Calu3 (cell line): ENCODE data around the gene TMEM229A. TPM values are rescaled to one million over a fixed set of nuclear protein-coding genes. Genes with fewer than 3 reads are reported as not detected.

ENCODE experiments used
- BruUV-seq: library from RNA; stranded (reverse); fragments of 400-500 nt; replicated peaks from 2 replicates; lab custom pipeline; 2021; lab: Mats Ljungman, UMichigan
- CTCF ChIA-PET: fragments of 300-600 bp; sonication (Branson Sonifier 250); formaldehyde crosslinking; loops from one replicate; lab custom pipeline; 2022; ENCODE audit warnings: antibody characterized with exemption; lab: Charles Lee
- DNase-seq: peaks from one replicate; pipeline ENCODE4 v3.0.0; 2022
- H3K27ac Mint-ChIP-seq: one replicate; pipeline ENCODE4 v1.8.0; 2022; ENCODE audit warnings: mixed read lengths; ENCODE audit not compliant: unreplicated experiment
- H3K27me3 Mint-ChIP-seq: one replicate; pipeline ENCODE4 v1.8.0; 2022; ENCODE audit warnings: mixed read lengths; ENCODE audit not compliant: unreplicated experiment
- H3K36me3 Mint-ChIP-seq: one replicate; pipeline ENCODE4 v1.8.0; 2022; ENCODE audit warnings: mild to moderate bottlenecking, moderate library complexity, mixed read lengths; ENCODE audit not compliant: insufficient read depth, unreplicated experiment
- H3K4me1 Mint-ChIP-seq: one replicate; pipeline ENCODE4 v1.8.0; 2022; ENCODE audit warnings: mild to moderate bottlenecking, low read depth, mixed read lengths; ENCODE audit not compliant: unreplicated experiment
- H3K4me3 Mint-ChIP-seq: one replicate; pipeline ENCODE4 v1.8.0; 2022; ENCODE audit warnings: mild to moderate bottlenecking, low read depth, moderate library complexity, mixed read lengths; ENCODE audit not compliant: unreplicated experiment
- H3K9me3 Mint-ChIP-seq: one replicate; pipeline ENCODE4 v1.8.0; 2022; ENCODE audit warnings: low read depth, mixed read lengths; ENCODE audit not compliant: unreplicated experiment
- intact Hi-C: fragments of 100-400 bp; cut with micrococcal nuclease; formaldehyde crosslinking; loops from one replicate; pipeline ENCODE4 v1.10.0; 2022; ENCODE audit not compliant: unreplicated experiment
- total RNA-seq: library from RNA; stranded (reverse); gene quantifications from 2 replicates; pipeline ENCODE4 v1.2.3, GENCODE V29; 2022
- TF ChIP-seq, protein P1 (sequence below): fragments of 200-600 bp; IDR thresholded peaks from one replicate; pipeline ENCODE4 v1.8.0; 2022; ENCODE audit warnings: antibody characterized with exemption; ENCODE audit not compliant: unreplicated experiment

TMEM229A gene
- total RNA-seq, 1 experiment from 2014 or later = not detected

DNA sequence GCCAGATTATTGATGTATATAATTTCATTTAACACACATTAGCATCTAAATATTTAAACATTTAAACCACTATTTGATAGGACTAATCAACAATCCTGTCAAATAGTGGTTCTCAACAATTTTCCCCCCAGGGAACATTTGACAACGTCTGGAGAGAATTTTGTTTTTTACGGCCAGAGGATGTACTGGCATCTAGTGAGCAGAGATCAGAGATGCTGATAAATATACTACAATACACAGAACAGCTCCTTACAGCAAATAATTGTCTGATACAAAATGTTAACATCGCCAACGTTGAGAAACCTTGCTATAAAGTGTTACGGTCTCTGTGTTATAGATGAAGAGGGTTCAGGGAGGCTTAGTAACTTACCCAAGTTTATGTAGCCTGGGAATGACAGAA lies 25.0 kb upstream of the TMEM229A start:
- Mint-ChIP-seq H3K9me3 (no peaks in the 10 kb centered on the region), H3K27me3 (peaks cover 11% of the 10 kb centered on the region), H3K4me1 (no peaks in the 10 kb centered on the region), H3K36me3 (no peaks in the 10 kb centered on the region), H3K4me3 (no peak overlapping the region), H3K27ac (no peak overlapping the region)
- DNase-seq = no peak
- no TSS peak for BruUV-seq
- CTCF ChIA-PET = no interaction called here
- TF ChIP-seq, protein P1, sequence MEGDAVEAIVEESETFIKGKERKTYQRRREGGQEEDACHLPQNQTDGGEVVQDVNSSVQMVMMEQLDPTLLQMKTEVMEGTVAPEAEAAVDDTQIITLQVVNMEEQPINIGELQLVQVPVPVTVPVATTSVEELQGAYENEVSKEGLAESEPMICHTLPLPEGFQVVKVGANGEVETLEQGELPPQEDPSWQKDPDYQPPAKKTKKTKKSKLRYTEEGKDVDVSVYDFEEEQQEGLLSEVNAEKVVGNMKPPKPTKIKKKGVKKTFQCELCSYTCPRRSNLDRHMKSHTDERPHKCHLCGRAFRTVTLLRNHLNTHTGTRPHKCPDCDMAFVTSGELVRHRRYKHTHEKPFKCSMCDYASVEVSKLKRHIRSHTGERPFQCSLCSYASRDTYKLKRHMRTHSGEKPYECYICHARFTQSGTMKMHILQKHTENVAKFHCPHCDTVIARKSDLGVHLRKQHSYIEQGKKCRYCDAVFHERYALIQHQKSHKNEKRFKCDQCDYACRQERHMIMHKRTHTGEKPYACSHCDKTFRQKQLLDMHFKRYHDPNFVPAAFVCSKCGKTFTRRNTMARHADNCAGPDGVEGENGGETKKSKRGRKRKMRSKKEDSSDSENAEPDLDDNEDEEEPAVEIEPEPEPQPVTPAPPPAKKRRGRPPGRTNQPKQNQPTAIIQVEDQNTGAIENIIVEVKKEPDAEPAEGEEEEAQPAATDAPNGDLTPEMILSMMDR = no peak
- intact Hi-C loops = loop anchor here (10.0 kb wide), 1 partner anchor 63 kb away; no protein-coding TSS in a partner anchor

DNA sequence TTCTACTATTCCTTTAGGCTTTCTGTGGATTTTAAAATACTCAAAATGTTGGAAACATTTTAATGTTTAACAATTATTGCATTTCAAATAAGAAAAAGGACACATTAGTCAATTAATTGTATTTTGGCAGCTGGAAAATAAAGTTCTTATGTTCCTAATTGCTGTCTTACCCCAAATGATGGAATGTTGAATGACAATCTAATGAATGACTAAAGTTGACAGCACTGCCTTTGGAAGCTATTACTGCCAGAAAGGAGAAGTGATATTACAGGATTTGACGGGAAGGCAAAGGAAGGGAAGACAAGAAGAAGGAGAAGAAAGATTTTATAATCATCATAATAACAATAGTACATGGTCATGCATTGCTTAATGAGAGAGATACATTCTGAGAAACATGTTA lies 23.4 kb upstream of the TMEM229A start:
- intact Hi-C loops = loop anchor here (10.0 kb wide), 1 partner anchor 61 kb away; no protein-coding TSS in a partner anchor
- H3K9me3 Mint-ChIP-seq = no peaks in the 10 kb centered on the region
- H3K4me3 Mint-ChIP-seq = no peak overlapping the region
- no TSS peak for BruUV-seq
- peaks cover 1% of the 10 kb centered on the region for H3K27me3 Mint-ChIP-seq
- H3K4me1 Mint-ChIP-seq = no peaks in the 10 kb centered on the region
- no peak for DNase-seq
- TF ChIP-seq, protein P1 = no peak
- H3K36me3 Mint-ChIP-seq = no peaks in the 10 kb centered on the region
- no peak overlapping the region for H3K27ac Mint-ChIP-seq
- CTCF ChIA-PET = no interaction called here

DNA sequence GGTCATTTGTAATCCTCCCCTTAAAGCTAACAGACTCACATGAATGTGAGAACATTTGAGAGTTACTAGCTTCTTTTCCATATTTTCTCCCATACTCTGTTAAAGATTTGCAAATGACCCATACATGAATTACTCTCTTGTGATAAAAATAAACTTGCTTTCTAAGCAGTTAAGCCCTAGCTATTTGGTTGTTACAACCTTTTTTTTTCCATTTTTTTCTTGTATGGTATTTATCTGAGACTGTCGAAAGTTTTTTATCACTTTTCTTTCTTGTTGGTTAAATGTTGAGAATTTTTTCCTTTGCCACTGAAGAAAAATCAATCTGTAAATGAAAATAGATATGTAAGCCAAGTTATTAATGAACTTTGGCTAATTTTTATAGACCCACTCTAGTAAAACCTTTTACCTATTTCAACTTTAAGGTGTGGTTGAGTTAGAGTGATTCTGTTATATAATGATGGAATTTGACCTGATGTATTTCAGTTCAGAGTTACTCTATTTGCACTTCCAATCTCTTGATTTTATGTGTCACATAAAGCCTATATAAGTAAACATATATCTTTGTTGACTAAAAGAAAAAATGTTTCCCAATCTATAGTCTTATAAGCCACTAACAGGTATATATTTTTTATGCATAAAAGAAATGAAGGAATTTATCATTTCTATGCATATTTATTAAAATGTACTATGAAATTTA lies 19.0 kb upstream of the TMEM229A start:
- DNase-seq = no peak
- Mint-ChIP-seq H3K4me3 (no peak overlapping the region), H3K9me3 (no peaks in the 10 kb centered on the region), H3K4me1 (no peaks in the 10 kb centered on the region), H3K27me3 (peaks cover 29% of the 10 kb centered on the region), H3K36me3 (no peaks in the 10 kb centered on the region), H3K27ac (no peak overlapping the region)
- CTCF ChIA-PET = no interaction called here
- intact Hi-C loops = loop anchor here (10.0 kb wide), 1 partner anchor 57 kb away; no protein-coding TSS in a partner anchor
- BruUV-seq = no TSS peak
- TF ChIP-seq, protein P1 = no peak

DNA sequence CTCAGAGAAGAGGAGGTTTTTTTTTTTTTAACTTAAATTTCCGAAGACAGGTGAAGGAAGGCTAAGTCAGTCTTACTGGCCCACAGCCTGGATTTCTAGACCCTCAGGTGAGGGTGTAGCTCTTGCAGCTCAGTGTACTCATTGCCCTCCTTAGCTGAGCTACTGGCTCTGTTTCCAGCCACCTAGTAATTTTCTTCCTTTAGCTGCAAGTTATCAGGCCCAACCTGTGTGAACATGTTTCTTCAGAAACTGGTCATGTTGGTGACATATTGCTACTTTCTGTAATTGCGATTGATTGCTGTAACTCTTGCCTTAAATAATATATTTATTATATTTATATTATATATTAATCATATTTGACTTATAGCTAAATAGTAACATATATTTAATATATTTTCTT lies 10.0 kb upstream of the TMEM229A start:
- intact Hi-C loops = no loop called here
- Mint-ChIP-seq H3K4me1 (peaks cover 21% of the 10 kb centered on the region), H3K4me3 (no peak overlapping the region), H3K9me3 (no peaks in the 10 kb centered on the region), H3K36me3 (no peaks in the 10 kb centered on the region), H3K27ac (no peak overlapping the region), H3K27me3 (peaks cover 29% of the 10 kb centered on the region)
- CTCF ChIA-PET = no interaction called here
- DNase-seq = no peak
- no TSS peak for BruUV-seq
- TF ChIP-seq, protein P1 = no peak
